LNCaP clone FGC (cell line): ENCODE results near the gene APBA3.

ENCODE experiments used
- DNase-seq: peaks from one replicate; pipeline ENCODE4 v3.0.0-alpha.2; 2011; ENCODE audit warnings: low read depth
- H3K4me3 ChIP-seq: 2 replicates; pipeline ENCODE4 v1.5.1; 2011; ENCODE audit warnings: mild to moderate bottlenecking, low read depth, low read length, control low read depth
- TF ChIP-seq, protein P1 (sequence below): IDR thresholded peaks from 2 replicates; pipeline ENCODE4 v1.5.1; 2012; ENCODE audit warnings: mild to moderate bottlenecking; ENCODE audit not compliant: control insufficient read depth, insufficient read depth; ENCODE audit errors: extremely low read depth

The APBA3 gene

DNA sequence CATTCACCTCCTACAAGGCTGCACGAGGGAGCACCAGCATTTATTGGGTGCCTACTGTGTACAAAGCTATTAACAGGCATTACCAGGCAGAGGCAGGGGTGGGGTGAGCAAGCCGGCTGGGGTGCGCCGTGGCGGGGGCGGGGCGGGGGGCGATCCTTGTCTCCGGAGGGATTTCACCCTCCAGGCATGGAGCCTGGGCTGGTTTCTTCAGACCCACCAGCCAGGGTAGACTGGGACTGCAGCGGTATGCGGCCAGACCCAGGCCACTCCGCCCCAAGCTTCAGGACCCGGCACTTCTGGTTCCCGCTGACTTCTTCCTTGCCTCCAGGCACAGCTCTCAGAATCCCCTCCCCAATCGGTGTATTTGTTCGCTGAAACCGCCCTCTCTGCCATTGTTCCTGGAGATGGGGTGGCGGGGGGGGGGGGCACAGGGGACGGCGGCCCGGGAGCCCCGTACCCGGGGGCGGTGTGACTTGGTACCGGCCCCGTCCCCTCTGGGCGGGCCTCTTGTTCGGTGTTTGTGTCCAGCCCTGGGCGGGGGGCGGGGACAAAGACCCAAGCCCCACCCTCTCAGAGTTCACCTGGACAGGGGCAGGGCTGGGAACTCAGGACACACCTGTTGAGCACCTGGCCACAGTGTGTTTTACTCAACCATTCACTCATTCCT, 38.9 kb downstream of the APBA3 start:
- H3K4me3 ChIP-seq: peak overlapping the region; percentile 60
- TF ChIP-seq, protein P1, sequence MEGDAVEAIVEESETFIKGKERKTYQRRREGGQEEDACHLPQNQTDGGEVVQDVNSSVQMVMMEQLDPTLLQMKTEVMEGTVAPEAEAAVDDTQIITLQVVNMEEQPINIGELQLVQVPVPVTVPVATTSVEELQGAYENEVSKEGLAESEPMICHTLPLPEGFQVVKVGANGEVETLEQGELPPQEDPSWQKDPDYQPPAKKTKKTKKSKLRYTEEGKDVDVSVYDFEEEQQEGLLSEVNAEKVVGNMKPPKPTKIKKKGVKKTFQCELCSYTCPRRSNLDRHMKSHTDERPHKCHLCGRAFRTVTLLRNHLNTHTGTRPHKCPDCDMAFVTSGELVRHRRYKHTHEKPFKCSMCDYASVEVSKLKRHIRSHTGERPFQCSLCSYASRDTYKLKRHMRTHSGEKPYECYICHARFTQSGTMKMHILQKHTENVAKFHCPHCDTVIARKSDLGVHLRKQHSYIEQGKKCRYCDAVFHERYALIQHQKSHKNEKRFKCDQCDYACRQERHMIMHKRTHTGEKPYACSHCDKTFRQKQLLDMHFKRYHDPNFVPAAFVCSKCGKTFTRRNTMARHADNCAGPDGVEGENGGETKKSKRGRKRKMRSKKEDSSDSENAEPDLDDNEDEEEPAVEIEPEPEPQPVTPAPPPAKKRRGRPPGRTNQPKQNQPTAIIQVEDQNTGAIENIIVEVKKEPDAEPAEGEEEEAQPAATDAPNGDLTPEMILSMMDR: no peak
- DNase-seq: no peak

DNA sequence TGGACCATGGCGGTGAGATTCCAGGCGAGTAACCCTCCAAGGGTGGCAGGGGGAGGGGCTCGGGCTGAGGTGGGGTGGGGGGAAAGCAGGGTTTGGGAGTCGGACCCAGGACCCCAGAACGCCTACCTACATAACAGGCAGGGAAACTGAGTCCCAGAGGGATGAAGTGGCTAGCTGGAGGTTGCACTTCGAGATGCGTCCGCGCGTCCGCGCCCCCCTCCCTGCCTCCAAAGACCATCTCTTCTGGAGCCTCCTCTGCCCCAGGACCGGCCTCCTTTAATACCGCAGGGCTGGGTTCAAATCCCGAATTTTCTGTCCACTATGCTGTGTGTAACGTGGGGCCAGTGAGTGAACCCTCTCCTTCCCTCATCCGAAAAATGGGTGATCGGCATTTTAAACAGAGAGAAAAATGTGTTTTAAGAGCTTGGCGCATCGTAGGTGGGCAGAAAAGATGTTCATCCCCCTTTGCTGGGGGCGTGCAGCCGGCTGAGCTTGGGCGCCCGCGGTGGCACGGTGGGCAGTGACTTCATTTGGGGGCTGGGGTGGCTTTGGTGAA, 39.5 kb downstream of the APBA3 start:
- TF ChIP-seq, protein P1: no peak
- peak overlapping the region; percentile 60 for H3K4me3 ChIP-seq
- DNase-seq: no peak

DNA sequence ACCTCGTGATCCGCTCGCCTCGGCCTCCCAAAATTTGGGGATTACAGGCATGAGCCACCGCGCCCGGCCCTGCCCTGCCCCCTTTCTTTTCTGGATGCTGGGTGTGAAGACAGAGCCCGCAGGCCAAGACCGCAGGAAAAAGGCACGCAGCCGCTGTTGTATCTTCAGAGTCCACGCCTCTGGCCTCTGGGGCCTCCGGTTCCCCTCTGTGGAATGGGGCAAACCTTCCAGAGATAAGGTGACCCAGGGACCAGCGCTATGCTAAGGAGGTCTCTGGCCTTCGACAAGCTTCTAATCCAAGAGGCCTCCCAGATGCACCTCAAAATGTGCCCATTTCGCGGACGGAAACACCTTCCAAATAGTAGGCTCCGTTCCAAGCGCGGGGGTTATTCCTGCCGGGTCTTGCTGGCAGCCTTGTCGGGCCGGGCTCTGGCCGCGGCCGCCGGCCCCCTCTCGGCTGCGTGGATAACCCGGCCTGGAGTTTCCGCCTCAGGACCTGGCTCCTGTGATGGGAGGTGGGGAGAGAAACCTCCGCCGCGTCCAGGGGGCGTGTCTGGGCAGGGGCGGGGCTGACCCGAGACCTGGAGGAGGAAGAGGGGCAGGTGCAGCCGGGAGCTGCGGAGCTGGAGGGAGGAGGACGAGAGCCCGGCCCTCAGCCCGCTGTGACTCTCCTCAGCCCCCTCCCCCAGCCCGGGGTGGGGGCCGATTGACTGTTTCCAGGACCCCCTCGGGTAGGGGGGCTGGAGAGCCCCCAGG, 40.2 kb downstream of the APBA3 start:
- DNase-seq: peak; percentile 84
- peak overlapping the region; percentile 60 for H3K4me3 ChIP-seq
- TF ChIP-seq, protein P1: no peak

DNA sequence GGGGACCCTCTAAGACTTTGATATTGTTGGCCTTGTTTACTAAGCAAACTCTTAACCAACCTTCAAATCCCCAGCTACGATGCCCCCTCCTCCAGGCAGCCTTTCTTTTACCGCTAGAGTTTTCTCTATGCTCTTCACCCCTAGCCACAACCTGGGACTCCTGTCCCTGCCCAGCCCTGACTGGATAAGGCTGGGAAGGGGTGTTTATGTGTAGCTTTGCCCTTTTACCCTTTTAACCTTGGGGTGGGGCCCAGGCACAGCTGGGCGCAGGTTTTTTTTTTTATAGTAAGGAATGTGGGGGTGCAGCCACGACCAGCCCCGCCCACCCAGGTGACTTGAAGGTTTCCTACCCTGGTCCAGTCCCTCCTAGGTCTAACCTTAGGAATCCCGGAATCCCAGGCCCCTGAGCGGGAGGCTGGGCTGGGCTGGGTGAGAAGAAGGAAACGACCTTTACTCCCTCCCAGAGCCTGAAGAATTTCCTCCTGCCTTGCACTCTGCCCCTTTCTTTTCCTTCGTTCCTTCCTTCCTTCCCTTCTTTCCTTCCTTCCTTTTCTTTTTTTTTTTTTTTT, 41.1 kb downstream of the APBA3 start:
- DNase-seq: no peak

DNA sequence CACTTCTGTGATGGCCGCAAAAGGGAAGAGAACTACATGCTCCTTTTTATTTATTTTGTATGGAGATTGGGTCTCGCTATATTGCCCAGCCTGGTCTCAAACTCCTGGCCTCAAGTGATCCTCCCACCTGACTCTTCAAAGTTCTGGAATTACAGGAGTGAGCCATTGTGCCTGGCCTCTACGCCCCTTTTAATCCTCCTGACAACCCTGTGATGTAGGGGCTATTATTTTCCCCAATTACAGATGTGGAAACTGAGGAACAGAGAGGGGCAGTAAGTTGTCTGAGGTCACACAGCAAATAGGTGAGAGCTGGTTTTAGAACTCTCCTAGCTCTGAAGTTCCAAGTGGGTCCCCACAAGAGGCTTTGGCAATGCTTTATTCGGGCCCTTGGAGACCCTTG, 41.6 kb downstream of the APBA3 start:
- H3K4me3 ChIP-seq: no peak overlapping the region
- DNase-seq: no peak
- TF ChIP-seq, protein P1: no peak

More for the DNA sequence above, 41.1 kb downstream of the APBA3 start:
- no peak overlapping the region for H3K4me3 ChIP-seq
- TF ChIP-seq, protein P1: no peak

DNA sequence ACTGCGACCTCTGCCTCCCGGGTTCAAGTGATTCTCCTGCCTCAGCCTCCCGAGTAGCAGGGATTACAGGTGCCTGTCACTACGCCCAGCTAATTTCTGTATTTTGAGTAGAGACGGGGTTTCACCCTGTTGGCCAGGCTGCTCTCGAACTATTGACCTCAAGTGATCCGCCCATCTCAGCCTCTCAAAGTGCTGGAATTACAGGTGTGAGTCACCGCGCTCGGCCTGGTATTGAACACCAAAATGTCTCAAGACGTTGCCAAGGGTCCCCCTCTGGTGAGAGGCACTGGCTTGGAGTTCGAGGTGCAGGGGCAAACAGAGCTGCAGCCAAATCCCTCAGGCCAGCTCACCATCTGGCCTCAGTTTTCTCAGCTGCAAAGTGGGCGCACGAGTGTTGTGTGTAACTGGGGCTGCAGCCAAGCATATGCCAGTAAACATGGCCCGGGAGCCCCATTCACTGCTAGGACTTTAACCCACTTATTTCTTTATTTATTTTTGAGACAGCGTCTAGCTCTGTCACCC, 45.3 kb downstream of the APBA3 start:
- no peak overlapping the region for H3K4me3 ChIP-seq
- TF ChIP-seq, protein P1: no peak
- DNase-seq: no peak
